Cardiac muscle cell (in vitro differentiated cells and primary cell): ENCODE data around the gene HDDC3. TPM values are rescaled to one million over a fixed set of nuclear protein-coding genes. Genes with fewer than 3 reads are reported as not detected.
A peak's percentile ranks its signal among the peaks of the same experiment; 100 is the strongest.

Experiments used
- DNase-seq, 2 donors: peaks; one replicate each; pipeline versions ENCODE4 v3.0.0 to v3.0.0-alpha.2; 2010 to 2017; ENCODE audit warnings: low read depth in 1 of 2, low spot score in 1 of 2
- H3K27ac ChIP-seq: fragments of 200-600 bp; sonication (generic); 2 replicates; pipeline ENCODE4 v1.5.1; 2016
- H3K27me3 ChIP-seq: fragments of 200-600 bp; sonication (generic); 2 replicates; pipeline ENCODE4 v1.6.0; 2016; ENCODE audit warnings: control low read depth
- H3K36me3 ChIP-seq: fragments of 200-600 bp; sonication (generic); 2 replicates; pipeline ENCODE4 v1.5.1; 2016; ENCODE audit warnings: control low read depth
- H3K4me1 ChIP-seq: fragments of 200-600 bp; sonication (generic); 2 replicates; pipeline ENCODE4 v1.8.1; 2017; ENCODE audit warnings: low read depth, mild to moderate bottlenecking, mixed run types
- H3K4me3 ChIP-seq: fragments of 200-600 bp; sonication (generic); 2 replicates; pipeline ENCODE4 v1.5.1; 2016; ENCODE audit warnings: mild to moderate bottlenecking
- H3K9me3 ChIP-seq: fragments of 200-600 bp; sonication (generic); 2 replicates; pipeline ENCODE4 v1.5.1; 2017; ENCODE audit warnings: low read depth, mild to moderate bottlenecking, control low read depth
- CTCF ChIP-seq: IDR thresholded peaks from 2 replicates; pipeline ENCODE4 v1.5.1; 2012; ENCODE audit warnings: low read depth, mild to moderate bottlenecking, low read length
- polyA plus RNA-seq: library from polyadenylated mRNA; unstranded; fragments of >200 nt; fragmentation: Nextera tagmentation; extraction: Ambion mirVana; gene quantifications from 2 replicates; pipeline ENCODE4 v1.2.1, GENCODE V29; 2016
- total RNA-seq: library from RNA; depleted of rRNA; stranded (reverse); fragments of >200 nt; gene quantifications from 2 replicates; pipeline ENCODE4 v1.2.3, GENCODE V29; 2016

HDDC3 gene
- total and polyA plus RNA-seq, 2 experiments from 2014 or later: 22.5 to 32.5 TPM

- H3K4me1 ChIP-seq: peaks cover 8% of the 10 kb centered on the region
- no peaks in the 10 kb centered on the region for H3K27me3 ChIP-seq
- H3K36me3 ChIP-seq: peaks cover 10% of the 10 kb centered on the region
- no peak overlapping the region for H3K27ac ChIP-seq
- H3K4me3 ChIP-seq: no peak overlapping the region
- no peak for DNase-seq
- TF ChIP-seq CTCF: no peak
- H3K9me3 ChIP-seq: no peaks in the 10 kb centered on the region
Observed at GRCh38 chr15:90960298-90961091, 28.1 kb upstream of the HDDC3 start.

- Histone ChIP-seq H3K9me3 (no peaks in the 10 kb centered on the region), H3K27ac (no peak overlapping the region), H3K4me3 (no peak overlapping the region), H3K4me1 (peaks cover 9% of the 10 kb centered on the region), H3K27me3 (no peaks in the 10 kb centered on the region), H3K36me3 (peaks cover 10% of the 10 kb centered on the region)
- no peak for TF ChIP-seq CTCF
- DNase-seq: no peak
Observed at GRCh38 chr15:90959894-90960293, 27.5 kb upstream of the HDDC3 start.

GRCh38 chr15:90959028-90959595 is 26.8 kb upstream of the HDDC3 start:
- peaks cover 9% of the 10 kb centered on the region for H3K4me1 ChIP-seq
- no peaks in the 10 kb centered on the region for H3K9me3 ChIP-seq
- H3K27ac ChIP-seq: no peak overlapping the region
- TF ChIP-seq CTCF: no peak
- H3K27me3 ChIP-seq: no peaks in the 10 kb centered on the region
- no peak for DNase-seq
- peaks cover 10% of the 10 kb centered on the region for H3K36me3 ChIP-seq
- no peak overlapping the region for H3K4me3 ChIP-seq

- no peak for DNase-seq
- TF ChIP-seq CTCF: no peak
- Histone ChIP-seq H3K27ac (no peak overlapping the region), H3K4me1 (peaks cover 9% of the 10 kb centered on the region), H3K36me3 (peaks cover 11% of the 10 kb centered on the region), H3K9me3 (no peaks in the 10 kb centered on the region), H3K27me3 (no peaks in the 10 kb centered on the region), H3K4me3 (no peak overlapping the region)
Observed at GRCh38 chr15:90957791-90958190, 25.4 kb upstream of the HDDC3 start.

GRCh38 chr15:90957031-90957790 is 24.9 kb upstream of the HDDC3 start:
- peaks cover 9% of the 10 kb centered on the region for H3K36me3 ChIP-seq
- DNase-seq: peak; percentile 43 to 54
- H3K4me1 ChIP-seq: peaks cover 9% of the 10 kb centered on the region
- H3K9me3 ChIP-seq: no peaks in the 10 kb centered on the region
- no peak for TF ChIP-seq CTCF
- no peak overlapping the region for H3K27ac ChIP-seq
- H3K27me3 ChIP-seq: no peaks in the 10 kb centered on the region
- H3K4me3 ChIP-seq: peak overlapping the region; percentile 41
